Measurements from ENCODE around the gene BCKDK. TPM values are rescaled to one million over a fixed set of nuclear protein-coding genes. Genes with fewer than 3 reads are reported as not detected.
"Not testable (repeated sequence)": the region's sequence is repeated elsewhere in the genome, so short reads cannot be mapped to it uniquely, and the experiment has no call there.

The BCKDK gene
- total RNA-seq, 1 donor from 2014 or later: 44.9 TPM

- DNase-seq (ENCODE audit: low read depth) (peak; percentile 44), FAIRE-seq (no peak)
- Histone ChIP-seq H4K20me1 (ENCODE audit: insufficient read depth, low read length) (no peaks in the 10 kb centered on the region), H2AFZ (ENCODE audit: low read depth, low read length) (no peak overlapping the region), H3K9ac (ENCODE audit: low read length) (no peak overlapping the region), H3K36me3 (ENCODE audit: insufficient read depth, low read length) (no peaks in the 10 kb centered on the region), H3K27ac (ENCODE audit: low read depth, low read length) (no peak overlapping the region), H3K79me2 (ENCODE audit: insufficient read depth, low read length) (no peaks in the 10 kb centered on the region), H3K4me2 (ENCODE audit: low read length) (peak overlapping the region; percentile 0), H3K4me1 (ENCODE audit: insufficient read depth, low read length) (peaks cover 5% of the 10 kb centered on the region), H3K9me3 (ENCODE audit: insufficient read depth, low read depth, low read length) (no peaks in the 10 kb centered on the region), H3K4me3 (ENCODE audit: insufficient read depth, low read depth, low read length) (no peak overlapping the region), H3K27me3 (ENCODE audit: insufficient read depth, low read length) (no peaks in the 10 kb centered on the region)
- peaks cover 8% of the 10 kb centered on the region for H3K9me3 Mint-ChIP-seq (ENCODE audit: unreplicated experiment)
- no peaks in the 10 kb centered on the region for H3K27me3 Mint-ChIP-seq (ENCODE audit: low read depth, unreplicated experiment)
- H3K4me3 Mint-ChIP-seq (ENCODE audit: unreplicated experiment): no peak overlapping the region
- TF ChIP-seq CTCF (IDR thresholded peaks at IDR 0.05; ENCODE audit: insufficient read depth, low read depth, low read length) (no peak), EZH2 (IDR thresholded peaks at IDR 0.05; ENCODE audit: insufficient read depth, low read length) (no peak)
- no peak overlapping the region for H3K27ac Mint-ChIP-seq (ENCODE audit: unreplicated experiment)
- H3K4me1 Mint-ChIP-seq (ENCODE audit: low read depth, unreplicated experiment): peaks cover 3% of the 10 kb centered on the region
- no peaks in the 10 kb centered on the region for H3K36me3 Mint-ChIP-seq (ENCODE audit: low read depth, unreplicated experiment)
These were observed 8.1 kb upstream of the BCKDK start for GRCh38 chr16:31099860-31100638.

- H3K27me3 Mint-ChIP-seq (ENCODE audit: low read depth, unreplicated experiment); H3K27ac ChIP-seq (ENCODE audit: low read depth, low read length); H3K9me3 Mint-ChIP-seq (ENCODE audit: unreplicated experiment); H3K36me3 Mint-ChIP-seq (ENCODE audit: low read depth, unreplicated experiment); H4K20me1 ChIP-seq (ENCODE audit: insufficient read depth, low read length); H3K27me3 ChIP-seq (ENCODE audit: insufficient read depth, low read length); H3K9me3 ChIP-seq (ENCODE audit: insufficient read depth, low read depth, low read length); H3K27ac Mint-ChIP-seq (ENCODE audit: unreplicated experiment); FAIRE-seq; H3K4me1 ChIP-seq (ENCODE audit: insufficient read depth, low read length); H3K4me3 ChIP-seq (ENCODE audit: insufficient read depth, low read depth, low read length); H3K9ac ChIP-seq (ENCODE audit: low read length); H3K4me1 Mint-ChIP-seq (ENCODE audit: low read depth, unreplicated experiment); H3K4me2 ChIP-seq (ENCODE audit: low read length); H3K4me3 Mint-ChIP-seq (ENCODE audit: unreplicated experiment); DNase-seq (ENCODE audit: low read depth); H3K79me2 ChIP-seq (ENCODE audit: insufficient read depth, low read length); H2AFZ ChIP-seq (ENCODE audit: low read depth, low read length); H3K36me3 ChIP-seq (ENCODE audit: insufficient read depth, low read length): not testable (repeated sequence)
These were observed 7.1 kb upstream of the BCKDK start for GRCh38 chr16:31100876-31101641.

- H3K36me3 Mint-ChIP-seq (ENCODE audit: low read depth, unreplicated experiment): peaks cover 9% of the 10 kb centered on the region
- H3K27ac Mint-ChIP-seq (ENCODE audit: unreplicated experiment): no peak overlapping the region
- peak overlapping the region; percentile 33 for H3K4me2 ChIP-seq (ENCODE audit: low read length)
- no peaks in the 10 kb centered on the region for H3K9me3 ChIP-seq (ENCODE audit: insufficient read depth, low read depth, low read length)
- H4K20me1 ChIP-seq (ENCODE audit: insufficient read depth, low read length): no peaks in the 10 kb centered on the region
- H3K4me1 Mint-ChIP-seq (ENCODE audit: low read depth, unreplicated experiment): peaks cover 5% of the 10 kb centered on the region
- no peak overlapping the region for H3K4me3 Mint-ChIP-seq (ENCODE audit: unreplicated experiment)
- H2AFZ ChIP-seq (ENCODE audit: low read depth, low read length): peak overlapping the region; percentile 86
- no peak overlapping the region for H3K4me3 ChIP-seq (ENCODE audit: insufficient read depth, low read depth, low read length)
- peaks cover 9% of the 10 kb centered on the region for H3K4me1 ChIP-seq (ENCODE audit: insufficient read depth, low read length)
- H3K27ac ChIP-seq (ENCODE audit: low read depth, low read length): no peak overlapping the region
- no peak overlapping the region for H3K9ac ChIP-seq (ENCODE audit: low read length)
- peak; percentile 36 for TF ChIP-seq CTCF (IDR thresholded peaks at IDR 0.05; ENCODE audit: insufficient read depth, low read depth, low read length)
- TF ChIP-seq EZH2 (IDR thresholded peaks at IDR 0.05; ENCODE audit: insufficient read depth, low read length): no peak
- H3K36me3 ChIP-seq (ENCODE audit: insufficient read depth, low read length): no peaks in the 10 kb centered on the region
- no peaks in the 10 kb centered on the region for H3K27me3 ChIP-seq (ENCODE audit: insufficient read depth, low read length)
- H3K9me3 Mint-ChIP-seq (ENCODE audit: unreplicated experiment): no peaks in the 10 kb centered on the region
- no peaks in the 10 kb centered on the region for H3K27me3 Mint-ChIP-seq (ENCODE audit: low read depth, unreplicated experiment)
- H3K79me2 ChIP-seq (ENCODE audit: insufficient read depth, low read length): peaks cover 20% of the 10 kb centered on the region
- DNase-seq (ENCODE audit: low read depth): no peak
- FAIRE-seq: no peak
These were observed 2.4 kb upstream of the BCKDK start for GRCh38 chr16:31105677-31106213.

Data from astrocyte (in vitro differentiated cells and primary cell).